Neural cell (in vitro differentiated cells): ENCODE measurements around the gene SYNGR4. TPM values are rescaled to one million over a fixed set of nuclear protein-coding genes. Genes with fewer than 3 reads are reported as not detected.

ENCODE experiments used
- H2AFZ ChIP-seq: fragments of 200-600, 300-800 bp; sonication (generic), shearing (Covaris generic); 2 replicates; pipeline ENCODE4 v1.6.0; 2014; ENCODE audit warnings: low read depth, mild to moderate bottlenecking, antibody characterized with exemption, low read length, moderate library complexity
- H3F3A ChIP-seq: fragments of 200-600 bp; shearing (Covaris generic); 2 replicates; pipeline ENCODE4 v1.6.1; 2016; ENCODE audit warnings: mild to moderate bottlenecking, moderate library complexity, mixed read lengths, antibody characterized with exemption, low read length; ENCODE audit not compliant: insufficient read depth, poor library complexity, severe bottlenecking
- H3K27ac ChIP-seq: fragments of 200-600, 300-800 bp; sonication (generic), shearing (Covaris generic); 2 replicates; pipeline ENCODE4 v1.5.1; 2014; ENCODE audit warnings: mild to moderate bottlenecking, low read length, moderate library complexity
- H3K27me3 ChIP-seq: fragments of 300-800, 200-600 bp; sonication (generic), shearing (Covaris generic); 2 replicates; pipeline ENCODE4 v1.6.0; 2014; ENCODE audit warnings: mild to moderate bottlenecking, low read depth, low read length, moderate library complexity; ENCODE audit not compliant: insufficient read depth
- H3K36me3 ChIP-seq: fragments of 300-800, 200-600 bp; sonication (generic), shearing (Covaris generic); 2 replicates; pipeline ENCODE4 v1.5.1; 2014; ENCODE audit warnings: mild to moderate bottlenecking, antibody characterized with exemption, low read length, moderate library complexity; ENCODE audit not compliant: insufficient read depth
- H3K4me2 ChIP-seq: fragments of 300-800, 200-600 bp; sonication (generic), shearing (Covaris generic); 2 replicates; pipeline ENCODE4 v1.6.0; 2014; ENCODE audit warnings: mild to moderate bottlenecking, low read length
- H3K4me3 ChIP-seq: fragments of 300-800, 200-600 bp; sonication (generic), shearing (Covaris generic); 2 replicates; pipeline ENCODE4 v1.5.1; 2014; ENCODE audit warnings: mild to moderate bottlenecking, low read length, moderate library complexity
- H3K79me2 ChIP-seq: fragments of 200-600 bp; shearing (Covaris generic); replicated peaks from 2 replicates; pipeline ENCODE4 v1.6.0; 2014; ENCODE audit warnings: mild to moderate bottlenecking, low read length, moderate library complexity; ENCODE audit not compliant: insufficient read depth
- H3K9ac ChIP-seq: fragments of 300-800, 200-600 bp; sonication (generic), shearing (Covaris generic); 2 replicates; pipeline ENCODE4 v1.6.1; 2016; ENCODE audit warnings: mild to moderate bottlenecking, low read length, mixed read lengths
- H3K9me2 ChIP-seq: fragments of 200-600 bp; shearing (Covaris generic); 2 replicates; pipeline ENCODE4 v1.6.1; 2016; ENCODE audit warnings: mild to moderate bottlenecking, low read length, mixed read lengths; ENCODE audit not compliant: insufficient read depth
- H3K9me3 ChIP-seq: fragments of 200-600, 300-800 bp; sonication (generic), shearing (Covaris generic); 2 replicates; pipeline ENCODE4 v1.6.1; 2016; ENCODE audit warnings: mild to moderate bottlenecking, mixed run types, low read length, moderate library complexity, mixed read lengths
- H4K20me1 ChIP-seq: fragments of 200-600 bp; shearing (Covaris generic); 2 replicates; pipeline ENCODE4 v1.6.1; 2016; ENCODE audit warnings: mild to moderate bottlenecking, mixed run types; ENCODE audit not compliant: insufficient read depth
- CTCF ChIP-seq: fragments of 450-650 bp; IDR thresholded peaks from 2 replicates; pipeline ENCODE4 v1.5.1; 2014; ENCODE audit warnings: antibody characterized with exemption, mild to moderate bottlenecking, moderate library complexity; ENCODE audit not compliant: poor library complexity, severe bottlenecking
- EP300 ChIP-seq: fragments of 450-650 bp; conservative IDR thresholded peaks from 2 replicates; pipeline ENCODE4 v1.6.1; 2014; ENCODE audit warnings: antibody characterized with exemption, mild to moderate bottlenecking, moderate library complexity; ENCODE audit not compliant: poor library complexity, severe bottlenecking
- EZH2 ChIP-seq: fragments of 200-600, 300-800 bp; shearing (Covaris generic), sonication (generic); IDR thresholded peaks from 2 replicates; pipeline ENCODE4 v1.6.1; 2014; ENCODE audit warnings: antibody characterized with exemption, low read length, borderline replicate concordance, mild to moderate bottlenecking; ENCODE audit not compliant: insufficient read depth, poor library complexity, severe bottlenecking
- MXI1 ChIP-seq: fragments of 450-650 bp; conservative IDR thresholded peaks from 2 replicates; pipeline ENCODE4 v1.6.1; 2014; ENCODE audit warnings: antibody characterized with exemption, mild to moderate bottlenecking; ENCODE audit not compliant: poor library complexity, severe bottlenecking
- POLR2AphosphoS5 ChIP-seq: IDR thresholded peaks from 2 replicates; pipeline ENCODE4 v1.6.1; 2012
- RAD21 ChIP-seq: fragments of 450-650 bp; conservative IDR thresholded peaks from 2 replicates; pipeline ENCODE4 v1.6.1; 2014; ENCODE audit warnings: antibody characterized with exemption, mild to moderate bottlenecking, moderate library complexity
- REST ChIP-seq: IDR thresholded peaks from 2 replicates; pipeline ENCODE4 v1.6.1; 2012; ENCODE audit warnings: borderline replicate concordance
- SMC3 ChIP-seq: fragments of 450-650 bp; conservative IDR thresholded peaks from 2 replicates; pipeline ENCODE4 v1.6.1; 2014; ENCODE audit warnings: antibody characterized with exemption, mild to moderate bottlenecking, moderate library complexity; ENCODE audit not compliant: poor library complexity
- TAF1 ChIP-seq: IDR thresholded peaks from 2 replicates; pipeline ENCODE4 v1.6.1; 2012; ENCODE audit warnings: low read depth
- polyA plus RNA-seq: library from polyadenylated mRNA; depleted of rRNA; stranded (reverse); fragments of >200 nt; gene quantifications from 2 replicates; pipeline ENCODE4 v1.2.3, GENCODE V29; 2014

Gene SYNGR4
- polyA plus RNA-seq, 1 donor from 2014 or later = not detected

DNA sequence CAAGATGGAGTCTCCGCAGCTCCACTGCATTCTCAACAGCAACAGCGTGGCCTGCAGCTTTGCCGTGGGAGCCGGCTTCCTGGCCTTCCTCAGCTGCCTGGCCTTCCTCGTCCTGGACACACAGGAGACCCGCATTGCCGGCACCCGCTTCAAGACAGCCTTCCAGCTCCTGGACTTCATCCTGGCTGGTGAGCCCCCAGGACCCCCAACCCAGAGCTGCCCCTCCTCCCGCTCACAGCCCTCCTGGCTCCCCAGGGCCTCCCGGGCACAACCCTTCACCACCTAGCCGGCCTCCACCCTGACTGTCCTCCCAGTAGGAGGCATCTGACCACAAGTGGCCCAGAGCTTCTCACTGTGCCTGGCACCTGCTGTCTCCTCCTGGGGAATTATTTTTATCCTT lies 9.4 kb downstream of the SYNGR4 start:
- no peak overlapping the region for H3K9ac ChIP-seq
- no peaks in the 10 kb centered on the region for H3K36me3 ChIP-seq
- H3K4me2 ChIP-seq = no peak overlapping the region
- H4K20me1 ChIP-seq = no peaks in the 10 kb centered on the region
- TF ChIP-seq MXI1 = no peak
- TF ChIP-seq SMC3 = no peak
- no peak for TF ChIP-seq EP300
- no peak for TF ChIP-seq TAF1
- TF ChIP-seq REST = no peak
- no peak for TF ChIP-seq RAD21
- no peaks in the 10 kb centered on the region for H3K9me2 ChIP-seq
- no peak overlapping the region for H3K4me3 ChIP-seq
- H3K9me3 ChIP-seq = no peaks in the 10 kb centered on the region
- no peaks in the 10 kb centered on the region for H3K27me3 ChIP-seq
- H2AFZ ChIP-seq = no peak overlapping the region
- no peaks in the 10 kb centered on the region for H3K79me2 ChIP-seq
- H3K27ac ChIP-seq = no peak overlapping the region
- H3F3A ChIP-seq = no peaks in the 10 kb centered on the region

GRCh38 chr19:48378194-48378570 lies 14.0 kb downstream of the SYNGR4 start:
- H3K79me2 ChIP-seq = no peaks in the 10 kb centered on the region
- H3F3A ChIP-seq = no peaks in the 10 kb centered on the region
- no peaks in the 10 kb centered on the region for H3K27me3 ChIP-seq
- H3K9me2 ChIP-seq = no peaks in the 10 kb centered on the region
- no peaks in the 10 kb centered on the region for H3K9me3 ChIP-seq
- H3K9ac ChIP-seq = no peak overlapping the region
- H3K27ac ChIP-seq = no peak overlapping the region
- no peaks in the 10 kb centered on the region for H3K36me3 ChIP-seq
- no peaks in the 10 kb centered on the region for H4K20me1 ChIP-seq
- H3K4me2 ChIP-seq = no peak overlapping the region
- no peak for TF ChIP-seq RAD21
- TF ChIP-seq TAF1 = no peak
- no peak for TF ChIP-seq SMC3
- TF ChIP-seq CTCF = no peak
- TF ChIP-seq MXI1 = no peak
- TF ChIP-seq EP300 = no peak
- no peak for TF ChIP-seq REST
- no peak for TF ChIP-seq POLR2AphosphoS5
- no peak for TF ChIP-seq EZH2
- H3K4me3 ChIP-seq = no peak overlapping the region
- no peak overlapping the region for H2AFZ ChIP-seq
